GM19193 (cell line): ENCODE measurements around the gene CDYL.

Source experiments
- POLR2A ChIP-seq: IDR thresholded peaks from 4 replicates; pipeline ENCODE4 v1.6.1; 2011; ENCODE audit not compliant: insufficient read depth, insufficient read length; ENCODE audit errors: extremely low read depth

The CDYL gene

GRCh38 chr6:4840169-4840568 is 64.0 kb downstream of the CDYL start:
- TF ChIP-seq POLR2A, result no peak

- no peak for TF ChIP-seq POLR2A
Measured at GRCh38 chr6:4844108-4844507, 67.9 kb downstream of the CDYL start.

- TF ChIP-seq POLR2A, result no peak
Measured at GRCh38 chr6:4846387-4846786, 70.2 kb downstream of the CDYL start.

GRCh38 chr6:4848382-4849068 is 72.3 kb downstream of the CDYL start:
- TF ChIP-seq POLR2A, result no peak

- TF ChIP-seq POLR2A, result no peak
Measured at GRCh38 chr6:4849226-4850022, 73.2 kb downstream of the CDYL start.

- TF ChIP-seq POLR2A, result no peak
Measured at GRCh38 chr6:4851035-4851434, 74.8 kb downstream of the CDYL start.

- no peak for TF ChIP-seq POLR2A
Measured at GRCh38 chr6:4852938-4853337, 76.7 kb downstream of the CDYL start.

- TF ChIP-seq POLR2A, result no peak
Measured at GRCh38 chr6:4853349-4853748, 77.1 kb downstream of the CDYL start.

GRCh38 chr6:4853782-4854511 is 77.7 kb downstream of the CDYL start:
- TF ChIP-seq POLR2A, result no peak

GRCh38 chr6:4856785-4857184 is 80.6 kb downstream of the CDYL start:
- TF ChIP-seq POLR2A, result no peak

- TF ChIP-seq POLR2A, result no peak
Measured at GRCh38 chr6:4858194-4859015, 82.2 kb downstream of the CDYL start.

GRCh38 chr6:4860387-4860786 is 84.2 kb downstream of the CDYL start:
- no peak for TF ChIP-seq POLR2A

- no peak for TF ChIP-seq POLR2A
Measured at GRCh38 chr6:4861564-4861963, 85.4 kb downstream of the CDYL start.

GRCh38 chr6:4864519-4864918 is 88.3 kb downstream of the CDYL start:
- no peak for TF ChIP-seq POLR2A
